NAMALWA (cell line): Measurements from ENCODE around the gene PDSS2.
"Not testable (repeated sequence)": the region's sequence is repeated elsewhere in the genome, so short reads cannot be mapped to it uniquely, and the experiment has no call there.

Source experiments
- DNase-seq: peaks from one replicate; pipeline ENCODE4 v3.0.0-alpha.2; 2015; ENCODE audit warnings: low spot score

The PDSS2 gene

GRCh38 chr6:107473660-107474059 is 14.3 kb upstream of the PDSS2 start:
- no peak for DNase-seq

- DNase-seq: no peak
These were observed 11.0 kb upstream of the PDSS2 start for GRCh38 chr6:107470364-107470763.

GRCh38 chr6:107466062-107466461 is 6.7 kb upstream of the PDSS2 start:
- DNase-seq: no peak

GRCh38 chr6:107460083-107460631 is 793 bp upstream of the PDSS2 start:
- DNase-seq: no peak

GRCh38 chr6:107458672-107459282 is 587 bp downstream of the PDSS2 start:
- peak; percentile 71 for DNase-seq

- DNase-seq: no peak
These were observed 10.6 kb downstream of the PDSS2 start for GRCh38 chr6:107448776-107449175.

GRCh38 chr6:107447663-107448216 is 11.6 kb downstream of the PDSS2 start:
- DNase-seq: no peak

GRCh38 chr6:107444277-107444676 is 15.1 kb downstream of the PDSS2 start:
- no peak for DNase-seq

GRCh38 chr6:107443608-107444267 is 15.6 kb downstream of the PDSS2 start:
- DNase-seq: no peak

GRCh38 chr6:107442938-107443607 is 16.3 kb downstream of the PDSS2 start:
- no peak for DNase-seq

- no peak for DNase-seq
These were observed 17.7 kb downstream of the PDSS2 start for GRCh38 chr6:107441682-107442081.

- no peak for DNase-seq
These were observed 18.4 kb downstream of the PDSS2 start for GRCh38 chr6:107440936-107441335.

- no peak for DNase-seq
These were observed 20.0 kb downstream of the PDSS2 start for GRCh38 chr6:107439406-107439805.

- no peak for DNase-seq
These were observed 21.7 kb downstream of the PDSS2 start for GRCh38 chr6:107437691-107438090.

- no peak for DNase-seq
These were observed 22.5 kb downstream of the PDSS2 start for GRCh38 chr6:107436881-107437280.

- DNase-seq: no peak
These were observed 23.6 kb downstream of the PDSS2 start for GRCh38 chr6:107435798-107436197.

GRCh38 chr6:107434812-107435211 is 24.6 kb downstream of the PDSS2 start:
- no peak for DNase-seq

- not testable (repeated sequence) for DNase-seq
These were observed 33.4 kb downstream of the PDSS2 start for GRCh38 chr6:107425951-107426350.

- no peak for DNase-seq
These were observed 35.8 kb downstream of the PDSS2 start for GRCh38 chr6:107423474-107423990.

GRCh38 chr6:107421696-107422256 is 37.6 kb downstream of the PDSS2 start:
- no peak for DNase-seq

- peak; percentile 21 for DNase-seq
These were observed 39.6 kb downstream of the PDSS2 start for GRCh38 chr6:107419733-107420132.

- DNase-seq: peak; percentile 50
These were observed 41.2 kb downstream of the PDSS2 start for GRCh38 chr6:107418118-107418517.
